Endothelial cell of umbilical vein (primary cell): ENCODE results near the gene POLN. TPM values are rescaled to one million over a fixed set of nuclear protein-coding genes. Genes with fewer than 3 reads are reported as not detected.

Experiments
- BruUV-seq: library from RNA; stranded (reverse); fragments of 400-500 nt; replicated peaks from 2 replicates; lab custom pipeline; 2021; lab: Mats Ljungman, UMichigan
- CTCF ChIA-PET: fragments of 300-600, 350-600 bp; sonication (Branson Sonifier 250); formaldehyde crosslinking; loops from one replicate; lab custom pipeline; 2021; ENCODE audit warnings: antibody characterized with exemption, inconsistent platforms; lab: Charles Lee
- POLR2A ChIA-PET: fragments of 300-600, 350-600 bp; sonication (Branson Sonifier 250); formaldehyde crosslinking; loops from one replicate; lab custom pipeline; 2021; ENCODE audit warnings: antibody characterized with exemption, inconsistent platforms; lab: Charles Lee
- DNase-seq: peaks from one replicate; pipeline ENCODE4 v3.0.0-alpha.2; 2011; ENCODE audit warnings: low read depth, low spot score
- FAIRE-seq: peaks from 2 replicates; lab custom pipeline; 2011; peaks lifted over from hg19 to GRCh38; lab: Jason Lieb, UNC
- H2AFZ ChIP-seq: 2 replicates; pipeline ENCODE4 v1.6.0; 2012; ENCODE audit warnings: low read depth, low read length, control low read depth, inconsistent platforms
- H3K27ac ChIP-seq: 2 replicates; pipeline ENCODE4 v1.5.1; 2011; ENCODE audit warnings: low read depth, mild to moderate bottlenecking, control low read depth, low read length, moderate library complexity; ENCODE audit not compliant: insufficient read depth
- H3K27me3 ChIP-seq, 2 experiments: 2 replicates each; pipeline versions ENCODE4 v1.6.0 to v1.6.1; 2011; ENCODE audit warnings: low read length in 2 of 2, mixed read lengths in 1 of 2; ENCODE audit not compliant: control insufficient read depth in 2 of 2, insufficient read depth in 2 of 2
- H3K36me3 ChIP-seq, 2 experiments: 2 replicates in 1 of 2; 3 replicates in 1 of 2; pipeline ENCODE4 v1.5.1; 2011; ENCODE audit warnings: low read length in 2 of 2, mild to moderate bottlenecking in 1 of 2, moderate library complexity in 1 of 2; ENCODE audit not compliant: control insufficient read depth in 2 of 2, insufficient read depth in 2 of 2; ENCODE audit errors: extremely low read depth in 1 of 2
- H3K4me1 ChIP-seq: 3 replicates; pipeline ENCODE4 v1.5.1; 2011; ENCODE audit warnings: mild to moderate bottlenecking, low read length; ENCODE audit not compliant: control insufficient read depth, insufficient read depth; ENCODE audit errors: extremely low read depth
- H3K4me2 ChIP-seq: 2 replicates; pipeline ENCODE4 v1.6.1; 2011; ENCODE audit warnings: low read length, control low read depth, mixed read lengths; ENCODE audit not compliant: insufficient read depth
- H3K4me3 ChIP-seq, 3 experiments: fragments of 200-600 bp in 1 of 3; sonication (generic), shearing (Covaris generic) in 1 of 3; replicated peaks in 1 of 3; 2 replicates each; pipeline ENCODE4 v1.5.1; 2011 to 2016; ENCODE audit warnings: control low read depth in 3 of 3, low read length in 3 of 3, mild to moderate bottlenecking in 2 of 3, inconsistent platforms in 1 of 3, low read depth in 1 of 3, moderate library complexity in 1 of 3; ENCODE audit not compliant: insufficient read depth in 1 of 3
- H3K79me2 ChIP-seq: 2 replicates; pipeline ENCODE4 v1.6.0; 2012; ENCODE audit warnings: low read length, inconsistent platforms; ENCODE audit not compliant: control insufficient read depth, insufficient read depth
- H3K9ac ChIP-seq: replicated peaks from 2 replicates; pipeline ENCODE3; 2011; ENCODE audit warnings: low read length, control low read depth; ENCODE audit not compliant: insufficient read depth; ENCODE audit errors: extremely low read depth
- H3K9me1 ChIP-seq: replicated peaks from 3 replicates; pipeline ENCODE4 v1.6.0; 2011; ENCODE audit warnings: mild to moderate bottlenecking, low read length; ENCODE audit not compliant: control insufficient read depth, insufficient read depth; ENCODE audit errors: extremely low read depth
- H3K9me3 ChIP-seq: replicated peaks from 2 replicates; pipeline ENCODE4 v1.5.1; 2012; ENCODE audit warnings: low read length, inconsistent platforms; ENCODE audit not compliant: control insufficient read depth, insufficient read depth
- H4K20me1 ChIP-seq: replicated peaks from 2 replicates; pipeline ENCODE3; 2011; ENCODE audit warnings: mild to moderate bottlenecking, low read length; ENCODE audit not compliant: control insufficient read depth, insufficient read depth; ENCODE audit errors: extremely low read depth
- EZH2 ChIP-seq: IDR thresholded peaks from 2 replicates; pipeline ENCODE4 v1.6.1; 2012; ENCODE audit warnings: borderline replicate concordance, low read depth, mild to moderate bottlenecking, moderate library complexity, low read length, inconsistent platforms; ENCODE audit not compliant: severe bottlenecking
- FOS ChIP-seq: IDR thresholded peaks from 2 replicates; pipeline ENCODE4 v1.6.1; 2011; ENCODE audit warnings: mild to moderate bottlenecking, low read length, moderate library complexity, borderline replicate concordance; ENCODE audit not compliant: insufficient read depth
- GATA2 ChIP-seq: IDR thresholded peaks from 2 replicates; pipeline ENCODE4 v1.7.0; 2011; ENCODE audit warnings: low read depth, mild to moderate bottlenecking, moderate library complexity, mixed read lengths, low read length; ENCODE audit not compliant: insufficient read length, insufficient read depth
- JUN ChIP-seq: IDR thresholded peaks from 2 replicates; pipeline ENCODE4 v1.6.1; 2011; ENCODE audit warnings: borderline replicate concordance, low read depth; ENCODE audit not compliant: insufficient read length, insufficient read depth
- MYC ChIP-seq: IDR thresholded peaks from one replicate; pipeline ENCODE4 v1.6.1; 2011; ENCODE audit warnings: mild to moderate bottlenecking, low read depth, low read length
- POLR2A ChIP-seq: IDR thresholded peaks from 2 replicates; pipeline ENCODE4 v1.6.1; 2012; ENCODE audit warnings: low read depth, mild to moderate bottlenecking, control low read depth, low read length
- POLR2AphosphoS5 ChIP-seq: IDR thresholded peaks from 2 replicates; pipeline ENCODE4 v1.6.1; 2012; ENCODE audit warnings: low read depth, mild to moderate bottlenecking, control low read depth, low read length, moderate library complexity; ENCODE audit not compliant: insufficient read depth
- dilution Hi-C: fragments of 300-500 bp; cut with MboI; formaldehyde crosslinking; loops from one replicate; pipeline ENCODE4 v1.15.0; 2019; ENCODE audit warnings: low sequenced_read_pairs; ENCODE audit not compliant: extremely low pct_ligation_motif_present
- intact Hi-C: fragments of 100-400 bp; cut with micrococcal nuclease; formaldehyde crosslinking; loops from one replicate; pipeline ENCODE4 v1.10.0; 2022
- polyA plus RNA-seq, 4 experiments: library from polyadenylated mRNA; depleted of rRNA in 3 of 4; stranded (reverse) in 3 of 4; unstranded in 1 of 4; fragments of >200 nt; gene quantifications; 2 replicates each; pipeline versions ENCODE4 v1.2.1 to v1.2.3, GENCODE V29; 2011 to 2012; ENCODE audit warnings: missing spikeins in 1 of 4
- total RNA-seq: library from RNA; stranded (reverse); gene quantifications from 2 replicates; pipeline ENCODE4 v1.2.3, GENCODE V29; 2021
- TF ChIP-seq, protein P1 (sequence below), 2 donors: IDR thresholded peaks; 1 replicate in 1 of 2; 2 replicates in 1 of 2; pipeline ENCODE4 v1.5.1; 2011; ENCODE audit warnings: low read length in 2 of 2, mild to moderate bottlenecking in 2 of 2, moderate library complexity in 2 of 2, control low read depth in 1 of 2, inconsistent platforms in 1 of 2, low read depth in 1 of 2; ENCODE audit not compliant: insufficient read depth in 1 of 2; ENCODE audit errors: extremely low read depth in 1 of 2
- TF ChIP-seq, protein P2 (sequence below): IDR thresholded peaks from 2 replicates; pipeline ENCODE4 v1.6.1; 2011; ENCODE audit not compliant: insufficient read depth, insufficient read length

POLN gene
- total and polyA plus RNA-seq, 2 donors (not counting 3 experiments of a cell fraction or from before 2014, with no cell fraction given), result 1.3 to 4.2 TPM

DNA sequence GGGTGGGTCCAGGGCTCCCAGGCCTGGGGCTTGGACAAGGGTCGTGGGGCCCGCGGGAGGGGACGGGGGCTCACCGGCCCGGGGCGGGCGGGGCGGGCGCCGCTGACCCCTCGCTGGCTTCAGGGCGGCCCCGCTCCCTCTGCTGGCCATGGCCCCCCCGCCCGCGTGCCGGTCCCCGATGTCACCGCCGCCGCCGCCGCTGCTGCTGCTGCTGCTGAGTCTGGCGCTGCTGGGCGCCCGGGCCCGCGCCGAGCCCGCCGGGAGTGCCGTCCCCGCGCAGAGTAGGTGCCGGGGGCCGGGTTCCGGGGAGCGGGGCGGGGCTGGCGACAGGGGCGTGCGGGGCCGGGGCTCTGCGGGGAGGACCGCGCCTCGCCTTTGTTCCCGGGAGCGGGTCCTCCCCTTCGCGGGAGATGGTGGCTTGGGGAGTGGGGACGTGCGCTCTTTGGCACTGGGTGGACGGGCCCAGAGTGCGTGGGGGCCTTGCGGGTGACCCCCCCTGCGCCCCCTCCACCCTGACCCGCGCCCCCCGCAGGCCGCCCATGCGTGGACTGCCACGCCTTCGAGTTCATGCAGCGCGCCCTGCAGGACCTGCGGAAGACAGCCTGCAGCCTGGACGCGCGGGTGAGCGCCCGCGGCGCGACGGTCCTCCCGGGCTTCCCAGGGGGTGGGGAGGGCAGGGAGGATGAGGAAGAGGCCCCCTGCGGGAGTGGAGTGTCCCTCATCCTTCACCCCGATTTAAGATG lies 199.5 kb downstream of the POLN start:
- dilution Hi-C loops (no loop called here), intact Hi-C loops (no loop called here)
- BruUV-seq, result no TSS peak
- no peak for DNase-seq
- Histone ChIP-seq H3K4me2 (no peak overlapping the region), H3K4me3 (peak overlapping the region in 2 of 3 experiments; percentile 29 to 93), H3K9me3 (no peaks in the 10 kb centered on the region), H3K9ac (no peak overlapping the region), H3K27ac (no peak overlapping the region), H3K36me3 (no peaks in the 10 kb centered on the region), H3K4me1 (no peaks in the 10 kb centered on the region), H3K79me2 (no peaks in the 10 kb centered on the region), H4K20me1 (no peaks in the 10 kb centered on the region), H3K9me1 (no peaks in the 10 kb centered on the region), H3K27me3 (peaks cover 6 to 9% of the 10 kb centered on the region in 2 experiments), H2AFZ (no peak overlapping the region)
- CTCF ChIA-PET, result interaction anchor here (1.0 kb wide), 1 partner anchor 1438 kb away, joined by 3 read pairs; no protein-coding TSS in a partner anchor
- no peak for FAIRE-seq
- POLR2A ChIA-PET, result no interaction called here
- TF ChIP-seq POLR2AphosphoS5 (no peak), EZH2 (no peak), JUN (no peak), FOS (no peak), GATA2 (no peak), MYC (no peak), POLR2A (no peak)
- TF ChIP-seq, protein P1, sequence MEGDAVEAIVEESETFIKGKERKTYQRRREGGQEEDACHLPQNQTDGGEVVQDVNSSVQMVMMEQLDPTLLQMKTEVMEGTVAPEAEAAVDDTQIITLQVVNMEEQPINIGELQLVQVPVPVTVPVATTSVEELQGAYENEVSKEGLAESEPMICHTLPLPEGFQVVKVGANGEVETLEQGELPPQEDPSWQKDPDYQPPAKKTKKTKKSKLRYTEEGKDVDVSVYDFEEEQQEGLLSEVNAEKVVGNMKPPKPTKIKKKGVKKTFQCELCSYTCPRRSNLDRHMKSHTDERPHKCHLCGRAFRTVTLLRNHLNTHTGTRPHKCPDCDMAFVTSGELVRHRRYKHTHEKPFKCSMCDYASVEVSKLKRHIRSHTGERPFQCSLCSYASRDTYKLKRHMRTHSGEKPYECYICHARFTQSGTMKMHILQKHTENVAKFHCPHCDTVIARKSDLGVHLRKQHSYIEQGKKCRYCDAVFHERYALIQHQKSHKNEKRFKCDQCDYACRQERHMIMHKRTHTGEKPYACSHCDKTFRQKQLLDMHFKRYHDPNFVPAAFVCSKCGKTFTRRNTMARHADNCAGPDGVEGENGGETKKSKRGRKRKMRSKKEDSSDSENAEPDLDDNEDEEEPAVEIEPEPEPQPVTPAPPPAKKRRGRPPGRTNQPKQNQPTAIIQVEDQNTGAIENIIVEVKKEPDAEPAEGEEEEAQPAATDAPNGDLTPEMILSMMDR (IDR thresholded peaks at IDR 0.05; ENCODE audit: extremely low read depth in 1 of 2, insufficient read depth in 1 of 2, low read depth in 1 of 2, low read length in 2 of 2), result no peak
- TF ChIP-seq, protein P2, sequence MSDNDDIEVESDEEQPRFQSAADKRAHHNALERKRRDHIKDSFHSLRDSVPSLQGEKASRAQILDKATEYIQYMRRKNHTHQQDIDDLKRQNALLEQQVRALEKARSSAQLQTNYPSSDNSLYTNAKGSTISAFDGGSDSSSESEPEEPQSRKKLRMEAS, result no peak
